NCI-H128 (cell line): Measurements from ENCODE around the gene MEIS2.

Experiments used
- DNase-seq: peaks from one replicate; lab custom pipeline; 2025; ENCODE audit not compliant: unreplicated experiment; lab: John Stamatoyannopoulos, UW

The MEIS2 gene

GRCh38 chr15:37098468-37099318 lies 1.7 kb downstream of the MEIS2 start:
- no peak for DNase-seq

GRCh38 chr15:37097144-37097919 lies 3.0 kb downstream of the MEIS2 start:
- no peak for DNase-seq

- DNase-seq, result no peak
Measured at GRCh38 chr15:37096558-37097143, 3.7 kb downstream of the MEIS2 start.

GRCh38 chr15:37095770-37096557 lies 4.4 kb downstream of the MEIS2 start:
- no peak for DNase-seq

- no peak for DNase-seq
Measured at GRCh38 chr15:37094915-37095711, 5.2 kb downstream of the MEIS2 start.

- DNase-seq, result no peak
Measured at GRCh38 chr15:37094333-37094914, 5.9 kb downstream of the MEIS2 start.

GRCh38 chr15:37093480-37094332 lies 6.6 kb downstream of the MEIS2 start:
- no peak for DNase-seq

GRCh38 chr15:37090543-37091175 lies 9.7 kb downstream of the MEIS2 start:
- no peak for DNase-seq

GRCh38 chr15:37088436-37088835 lies 11.9 kb downstream of the MEIS2 start:
- DNase-seq, result no peak

GRCh38 chr15:37087131-37087588 lies 13.2 kb downstream of the MEIS2 start:
- no peak for DNase-seq

- no peak for DNase-seq
Measured at GRCh38 chr15:37086521-37086920, 13.8 kb downstream of the MEIS2 start.

GRCh38 chr15:37086120-37086519 lies 14.2 kb downstream of the MEIS2 start:
- no peak for DNase-seq

- DNase-seq, result no peak
Measured at GRCh38 chr15:37084602-37085001, 15.7 kb downstream of the MEIS2 start.

- DNase-seq, result no peak
Measured at GRCh38 chr15:37083610-37084009, 16.7 kb downstream of the MEIS2 start.

- no peak for DNase-seq
Measured at GRCh38 chr15:37081983-37082382, 18.4 kb downstream of the MEIS2 start.

GRCh38 chr15:37080261-37080921 lies 20.0 kb downstream of the MEIS2 start:
- DNase-seq, result no peak

GRCh38 chr15:37079726-37080125 lies 20.6 kb downstream of the MEIS2 start:
- DNase-seq, result no peak

- no peak for DNase-seq
Measured at GRCh38 chr15:37078566-37078965, 21.8 kb downstream of the MEIS2 start.
